ENCODE results near the gene MMP12. TPM values are rescaled to one million over a fixed set of nuclear protein-coding genes. Genes with fewer than 3 reads are reported as not detected.

Gene MMP12
- total and polyA plus RNA-seq, 8 donors, result 0.71 TPM; not detected in 7

- ATAC-seq (no peak), DNase-seq (no peak)
- Histone ChIP-seq H3K27ac (no peak overlapping the region), H3K4me1 (no peaks in the 10 kb centered on the region), H3K27me3 (no peaks in the 10 kb centered on the region), H3K9me3 (no peaks in the 10 kb centered on the region), H3K4me3 (no peak overlapping the region), H3K36me3 (no peaks in the 10 kb centered on the region)
- no peak for TF ChIP-seq CTCF (IDR thresholded peaks at IDR 0.05)
- intact Hi-C loops (cut with DNase I), result no loop called here
Observed at GRCh38 chr11:102849311-102849710, 25.5 kb downstream of the MMP12 start.

GRCh38 chr11:102846292-102846691, 28.5 kb downstream of the MMP12 start:
- Histone ChIP-seq H3K36me3 (no peaks in the 10 kb centered on the region), H3K27ac (no peak overlapping the region), H3K4me1 (no peaks in the 10 kb centered on the region), H3K4me3 (no peak overlapping the region), H3K27me3 (no peaks in the 10 kb centered on the region), H3K9me3 (no peaks in the 10 kb centered on the region)
- TF ChIP-seq CTCF (IDR thresholded peaks at IDR 0.05), result no peak
- ATAC-seq (no peak), DNase-seq (no peak)
- intact Hi-C loops (cut with DNase I), result no loop called here

- H3K36me3 ChIP-seq, result no peaks in the 10 kb centered on the region
- DNase-seq (no peak), ATAC-seq (no peak)
- H3K4me3 ChIP-seq, result no peak within 1 kb of the TSS
- H3K27ac ChIP-seq, result no peak within 1 kb of the TSS
- H3K27me3 ChIP-seq, result no peaks in the 10 kb centered on the region
- H3K9me3 ChIP-seq, result no peaks in the 10 kb centered on the region
- no peak for TF ChIP-seq CTCF (IDR thresholded peaks at IDR 0.05)
- H3K4me1 ChIP-seq, result no peaks in the 10 kb centered on the region
- intact Hi-C loops (cut with DNase I), result no loop called here
Observed at GRCh38 chr11:102843489-102843888, 31.3 kb downstream of the MMP12 start, which contains the start of gene MMP3. Gene MMP3, minus strand, starts transcription at chr11:102843609. Its CDS starts 63 bp downstream, at chr11:102843546.

GRCh38 chr11:102842930-102843329, 31.9 kb downstream of the MMP12 start:
- intact Hi-C loops (cut with DNase I), result no loop called here
- DNase-seq (no peak), ATAC-seq (no peak)
- Histone ChIP-seq H3K4me1 (no peaks in the 10 kb centered on the region), H3K9me3 (no peaks in the 10 kb centered on the region), H3K27ac (no peak overlapping the region), H3K4me3 (no peak overlapping the region), H3K36me3 (no peaks in the 10 kb centered on the region), H3K27me3 (no peaks in the 10 kb centered on the region)
- no peak for TF ChIP-seq CTCF (IDR thresholded peaks at IDR 0.05)

GRCh38 chr11:102840018-102840417, 34.8 kb downstream of the MMP12 start:
- Histone ChIP-seq H3K9me3 (no peaks in the 10 kb centered on the region), H3K4me1 (no peaks in the 10 kb centered on the region), H3K36me3 (no peaks in the 10 kb centered on the region), H3K27ac (no peak overlapping the region), H3K27me3 (no peaks in the 10 kb centered on the region), H3K4me3 (no peak overlapping the region)
- DNase-seq (no peak), ATAC-seq (no peak)
- intact Hi-C loops (cut with DNase I), result no loop called here
- no peak for TF ChIP-seq CTCF (IDR thresholded peaks at IDR 0.05)
